Caco-2 (cell line): Measurements from ENCODE around the gene INPP4B. TPM values are rescaled to one million over a fixed set of nuclear protein-coding genes. Genes with fewer than 3 reads are reported as not detected.

ENCODE experiments used
- BruUV-seq: library from RNA; stranded (reverse); fragments of 400-500 nt; replicated peaks from 2 replicates; lab custom pipeline; 2021; lab: Mats Ljungman, UMichigan
- CTCF ChIA-PET: fragments of 300-600 bp; sonication (Branson Sonifier 250); formaldehyde crosslinking; loops from one replicate; lab custom pipeline; 2022; ENCODE audit warnings: antibody characterized with exemption; lab: Charles Lee
- POLR2A ChIA-PET: fragments of 300-600 bp; sonication (Branson Sonifier 250); formaldehyde crosslinking; loops from one replicate; lab custom pipeline; 2022; ENCODE audit warnings: antibody characterized with exemption; lab: Charles Lee
- DNase-seq, 2 experiments: peaks; one replicate each; pipeline versions ENCODE4 v3.0.0 to v3.0.0-alpha.2; 2020 to 2022
- H3K27me3 ChIP-seq: replicated peaks from 2 replicates; pipeline ENCODE4 v1.6.0; 2011; ENCODE audit warnings: low read length; ENCODE audit not compliant: control insufficient read depth, insufficient read depth
- H3K36me3 ChIP-seq: 2 replicates; pipeline ENCODE4 v1.5.1; 2011; ENCODE audit warnings: low read length; ENCODE audit not compliant: control insufficient read depth, insufficient read depth
- H3K4me1 ChIP-seq: fragments of 250-450 bp; sonication (Bioruptor Pico); 2 replicates; pipeline ENCODE4 v1.5.1; 2020; ENCODE audit warnings: mild to moderate bottlenecking
- H3K4me3 ChIP-seq: 2 replicates; pipeline ENCODE4 v1.5.1; 2011; ENCODE audit warnings: low read depth, mild to moderate bottlenecking, control low read depth, low read length
- H3K9me3 ChIP-seq: fragments of 250-450 bp; sonication (Bioruptor Pico); 2 replicates; pipeline ENCODE4 v1.5.1; 2020; ENCODE audit warnings: mild to moderate bottlenecking, moderate library complexity
- H3K27ac Mint-ChIP-seq: one replicate; pipeline ENCODE4 v1.8.0; 2022; ENCODE audit warnings: mixed read lengths; ENCODE audit not compliant: unreplicated experiment
- H3K27me3 Mint-ChIP-seq: one replicate; pipeline ENCODE4 v1.8.0; 2022; ENCODE audit warnings: mixed read lengths; ENCODE audit not compliant: insufficient read depth, unreplicated experiment
- H3K36me3 Mint-ChIP-seq: one replicate; pipeline ENCODE4 v1.8.0; 2022; ENCODE audit warnings: mild to moderate bottlenecking, mixed read lengths; ENCODE audit not compliant: insufficient read depth, unreplicated experiment
- H3K4me1 Mint-ChIP-seq: one replicate; pipeline ENCODE4 v1.8.0; 2022; ENCODE audit warnings: low read depth, mixed read lengths; ENCODE audit not compliant: unreplicated experiment
- H3K4me3 Mint-ChIP-seq: one replicate; pipeline ENCODE4 v1.8.0; 2022; ENCODE audit warnings: mild to moderate bottlenecking, moderate library complexity, mixed read lengths; ENCODE audit not compliant: unreplicated experiment
- H3K9me3 Mint-ChIP-seq: one replicate; pipeline ENCODE4 v1.8.0; 2022; ENCODE audit warnings: mixed read lengths; ENCODE audit not compliant: unreplicated experiment
- intact Hi-C: fragments of 100-400 bp; cut with micrococcal nuclease; formaldehyde crosslinking; loops from one replicate; pipeline ENCODE4 v1.10.0; 2022; ENCODE audit not compliant: unreplicated experiment
- total RNA-seq: library from RNA; stranded (reverse); gene quantifications from 2 replicates; pipeline ENCODE4 v1.2.3, GENCODE V29; 2022
- TF ChIP-seq, protein P1 (sequence below), 2 experiments: fragments of 200-600 bp in 1 of 2; IDR thresholded peaks; 1 replicate in 1 of 2; 2 replicates in 1 of 2; pipeline versions ENCODE4 v1.5.1 to v1.8.0; 2011 to 2022; ENCODE audit warnings: antibody characterized with exemption in 1 of 2, control low read depth in 1 of 2, inconsistent platforms in 1 of 2, low read depth in 1 of 2, low read length in 1 of 2, mild to moderate bottlenecking in 1 of 2, moderate library complexity in 1 of 2; ENCODE audit not compliant: insufficient read depth in 1 of 2, severe bottlenecking in 1 of 2, unreplicated experiment in 1 of 2

Gene INPP4B
- total RNA-seq, 1 experiment from 2014 or later, result 10.3 TPM

DNA sequence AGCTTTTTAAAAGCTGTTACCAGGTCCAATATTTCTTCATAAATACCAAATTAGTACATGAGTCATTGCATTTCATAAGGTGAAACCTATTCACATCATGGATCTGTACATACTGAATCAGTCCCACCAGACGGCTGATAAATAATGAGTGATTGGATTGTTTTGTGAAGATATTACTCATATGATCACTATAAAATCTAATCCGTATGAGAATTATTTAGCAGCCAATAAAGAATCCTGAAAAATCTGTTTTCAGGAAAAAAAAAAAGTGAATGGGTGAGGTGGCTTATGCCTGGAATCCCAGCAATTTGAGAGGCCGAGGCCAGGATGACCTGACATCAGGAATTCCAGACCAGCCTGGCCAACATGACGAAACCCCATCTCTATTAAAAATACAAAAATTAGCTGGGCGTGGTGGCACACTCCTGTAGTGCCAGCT, 438.1 kb downstream of the INPP4B start:
- TF ChIP-seq, protein P1, sequence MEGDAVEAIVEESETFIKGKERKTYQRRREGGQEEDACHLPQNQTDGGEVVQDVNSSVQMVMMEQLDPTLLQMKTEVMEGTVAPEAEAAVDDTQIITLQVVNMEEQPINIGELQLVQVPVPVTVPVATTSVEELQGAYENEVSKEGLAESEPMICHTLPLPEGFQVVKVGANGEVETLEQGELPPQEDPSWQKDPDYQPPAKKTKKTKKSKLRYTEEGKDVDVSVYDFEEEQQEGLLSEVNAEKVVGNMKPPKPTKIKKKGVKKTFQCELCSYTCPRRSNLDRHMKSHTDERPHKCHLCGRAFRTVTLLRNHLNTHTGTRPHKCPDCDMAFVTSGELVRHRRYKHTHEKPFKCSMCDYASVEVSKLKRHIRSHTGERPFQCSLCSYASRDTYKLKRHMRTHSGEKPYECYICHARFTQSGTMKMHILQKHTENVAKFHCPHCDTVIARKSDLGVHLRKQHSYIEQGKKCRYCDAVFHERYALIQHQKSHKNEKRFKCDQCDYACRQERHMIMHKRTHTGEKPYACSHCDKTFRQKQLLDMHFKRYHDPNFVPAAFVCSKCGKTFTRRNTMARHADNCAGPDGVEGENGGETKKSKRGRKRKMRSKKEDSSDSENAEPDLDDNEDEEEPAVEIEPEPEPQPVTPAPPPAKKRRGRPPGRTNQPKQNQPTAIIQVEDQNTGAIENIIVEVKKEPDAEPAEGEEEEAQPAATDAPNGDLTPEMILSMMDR (IDR thresholded peaks at IDR 0.05; ENCODE audit: insufficient read depth in 1 of 2, low read depth in 1 of 2, low read length in 1 of 2, severe bottlenecking in 1 of 2, unreplicated experiment in 1 of 2), result no peak
- Mint-ChIP-seq H3K27ac (no peak overlapping the region), H3K9me3 (no peaks in the 10 kb centered on the region), H3K4me3 (no peak overlapping the region), H3K4me1 (no peaks in the 10 kb centered on the region), H3K36me3 (no peaks in the 10 kb centered on the region), H3K27me3 (no peaks in the 10 kb centered on the region)
- Histone ChIP-seq H3K27me3 (no peaks in the 10 kb centered on the region), H3K4me1 (peaks cover 9% of the 10 kb centered on the region), H3K36me3 (no peaks in the 10 kb centered on the region), H3K4me3 (no peak overlapping the region), H3K9me3 (no peaks in the 10 kb centered on the region)
- ChIA-PET CTCF (no interaction called here), POLR2A (no interaction called here)
- intact Hi-C loops, result no loop called here
- BruUV-seq, result no TSS peak
- peak in 1 of 2 experiments; percentile 42 for DNase-seq

DNA sequence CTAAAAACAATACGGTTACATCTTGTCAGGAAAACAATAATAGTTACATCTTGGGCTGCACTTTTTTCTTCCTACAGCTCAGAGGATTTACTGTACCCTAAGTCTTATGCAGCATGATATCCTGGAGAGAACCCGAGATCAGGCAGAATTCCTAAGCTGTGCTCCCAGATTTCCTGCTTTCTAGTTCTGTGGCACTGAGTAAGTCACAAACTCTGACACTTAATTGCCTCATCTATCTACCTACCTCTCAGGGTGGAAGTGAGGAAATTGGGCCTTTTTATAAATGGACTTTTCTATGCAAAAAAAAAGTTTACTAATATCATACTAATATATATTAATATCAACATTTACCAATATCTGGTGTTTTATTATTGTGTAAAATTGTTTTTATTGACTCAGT, 438.5 kb downstream of the INPP4B start:
- Mint-ChIP-seq H3K27ac (no peak overlapping the region), H3K9me3 (no peaks in the 10 kb centered on the region), H3K36me3 (no peaks in the 10 kb centered on the region), H3K4me3 (no peak overlapping the region), H3K4me1 (no peaks in the 10 kb centered on the region), H3K27me3 (no peaks in the 10 kb centered on the region)
- Histone ChIP-seq H3K27me3 (no peaks in the 10 kb centered on the region), H3K36me3 (no peaks in the 10 kb centered on the region), H3K4me3 (no peak overlapping the region), H3K4me1 (peaks cover 9% of the 10 kb centered on the region), H3K9me3 (no peaks in the 10 kb centered on the region)
- TF ChIP-seq, protein P1 (IDR thresholded peaks at IDR 0.05; ENCODE audit: insufficient read depth in 1 of 2, low read depth in 1 of 2, low read length in 1 of 2, severe bottlenecking in 1 of 2, unreplicated experiment in 1 of 2), result no peak
- no peak for DNase-seq
- CTCF ChIA-PET, result no interaction called here
- intact Hi-C loops, result no loop called here
- POLR2A ChIA-PET, result no interaction called here
- BruUV-seq, result no TSS peak

- Mint-ChIP-seq H3K27me3 (no peaks in the 10 kb centered on the region), H3K27ac (no peak overlapping the region), H3K4me1 (no peaks in the 10 kb centered on the region), H3K4me3 (no peak overlapping the region), H3K36me3 (no peaks in the 10 kb centered on the region), H3K9me3 (no peaks in the 10 kb centered on the region)
- no peak overlapping the region for H3K4me3 ChIP-seq
- no peaks in the 10 kb centered on the region for H3K9me3 ChIP-seq
- ChIA-PET POLR2A (no interaction called here), CTCF (no interaction called here)
- peaks cover 9% of the 10 kb centered on the region for H3K4me1 ChIP-seq
- TF ChIP-seq, protein P1 (IDR thresholded peaks at IDR 0.05; ENCODE audit: insufficient read depth in 1 of 2, low read depth in 1 of 2, low read length in 1 of 2, severe bottlenecking in 1 of 2, unreplicated experiment in 1 of 2), result no peak
- no TSS peak for BruUV-seq
- DNase-seq, result no peak
- H3K36me3 ChIP-seq, result no peaks in the 10 kb centered on the region
- no peaks in the 10 kb centered on the region for H3K27me3 ChIP-seq
- intact Hi-C loops, result no loop called here
These were observed 439.1 kb downstream of the INPP4B start for GRCh38 chr4:142406917-142407501.
